OCI-LY3 (cell line): ENCODE results near the gene PITPNC1.

Experiments
- CTCF ChIP-seq: fragments of 200-600, 300-600 bp; sonication (generic); IDR thresholded peaks from 2 replicates; pipeline ENCODE4 v1.5.1; 2014; ENCODE audit warnings: antibody characterized with exemption, low read length, low read depth
- EZH2phosphoT487 ChIP-seq: fragments of 200-600 bp; shearing (Covaris generic); IDR thresholded peaks from 2 replicates; pipeline ENCODE4 v1.6.1; 2018; ENCODE audit warnings: antibody characterized with exemption, mixed run types, low read depth

GRCh38 chr17:67476787-67477335 is 99.8 kb downstream of the PITPNC1 start:
- no peak for TF ChIP-seq CTCF
- no peak for TF ChIP-seq EZH2phosphoT487
